ENCODE data around the gene ZBTB20.
A peak's percentile ranks its signal among the peaks of the same experiment; 100 is the strongest.

ZBTB20 gene

DNA sequence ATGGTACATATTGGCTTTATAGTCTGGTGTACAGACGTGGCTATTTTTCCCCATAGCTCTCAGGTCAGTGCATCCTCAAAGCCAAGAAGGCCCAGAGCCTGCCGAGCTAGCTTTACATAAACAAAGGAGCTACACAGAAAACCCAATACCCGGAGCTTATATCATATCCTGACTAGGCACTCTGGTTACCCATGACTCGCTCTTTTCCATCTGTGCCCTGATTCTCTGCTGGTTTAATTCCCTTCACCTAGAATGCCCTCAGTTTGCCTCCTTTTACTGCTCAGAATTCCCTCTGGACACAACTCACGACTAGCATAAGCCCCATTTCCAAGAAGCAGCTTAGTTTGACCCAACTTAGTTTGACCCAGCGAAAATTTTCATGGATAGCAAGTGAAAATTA is 742.5 kb downstream of the ZBTB20 start:
- DNase-seq (ENCODE audit: low spot score in 2 of 2) (no peak), ATAC-seq (replicated peaks; ENCODE audit: extremely low read depth, poor library complexity, severe bottlenecking) (no peak)
- no peak overlapping the region for H3K4me3 Mint-ChIP-seq
- H3K36me3 Mint-ChIP-seq (ENCODE audit: insufficient read depth), result peaks cover 2% of the 10 kb centered on the region
- no peaks in the 10 kb centered on the region for H3K9me3 Mint-ChIP-seq
- H3K27ac Mint-ChIP-seq (ENCODE audit: low read depth), result no peak overlapping the region
- no peaks in the 10 kb centered on the region for H3K4me1 Mint-ChIP-seq
- no peaks in the 10 kb centered on the region for H3K27me3 Mint-ChIP-seq

DNA sequence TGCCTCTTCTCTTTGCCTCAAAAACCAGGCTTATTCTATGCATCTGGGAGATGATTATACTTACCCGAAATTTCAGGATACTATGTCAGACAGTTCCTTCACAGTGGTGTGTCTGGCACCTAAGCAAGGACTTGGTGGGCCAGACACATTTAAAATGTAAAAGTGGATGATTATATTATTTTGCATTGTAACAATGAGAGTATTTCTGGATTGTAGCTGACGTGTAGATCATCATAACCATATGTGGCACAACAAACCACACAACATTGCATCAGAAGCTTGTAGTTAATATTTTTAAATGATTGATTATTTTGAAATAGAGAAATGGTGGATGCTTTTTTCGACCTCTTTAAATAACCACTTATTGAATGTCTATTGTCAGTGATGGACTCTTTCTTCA is 744.2 kb downstream of the ZBTB20 start:
- H3K4me3 Mint-ChIP-seq, result no peak overlapping the region
- no peaks in the 10 kb centered on the region for H3K27me3 Mint-ChIP-seq
- H3K36me3 Mint-ChIP-seq (ENCODE audit: insufficient read depth), result no peaks in the 10 kb centered on the region
- DNase-seq (ENCODE audit: low spot score in 2 of 2) (no peak), ATAC-seq (replicated peaks; ENCODE audit: extremely low read depth, poor library complexity, severe bottlenecking) (no peak)
- no peaks in the 10 kb centered on the region for H3K4me1 Mint-ChIP-seq
- H3K9me3 Mint-ChIP-seq, result no peaks in the 10 kb centered on the region
- H3K27ac Mint-ChIP-seq (ENCODE audit: low read depth), result no peak overlapping the region

DNA sequence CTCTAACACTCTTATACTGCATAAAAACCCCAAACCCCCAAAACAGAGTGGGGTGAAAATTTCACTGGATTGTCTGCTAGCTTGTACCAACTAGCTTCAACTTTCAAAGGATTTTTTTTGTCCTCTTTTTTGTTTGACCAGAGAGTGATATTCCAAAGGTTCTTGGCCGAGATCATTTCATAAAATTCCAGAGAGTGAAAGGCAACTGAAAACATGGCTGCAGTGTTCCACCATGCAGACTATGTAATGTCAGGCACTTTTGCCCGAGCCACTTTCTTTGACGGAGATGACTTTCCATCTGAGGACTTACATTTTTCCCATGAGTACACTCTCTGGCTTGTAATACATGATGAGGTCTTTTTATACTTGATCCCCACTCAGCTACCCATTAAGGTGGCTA is 745.7 kb downstream of the ZBTB20 start:
- Mint-ChIP-seq H3K4me1 (peaks cover 8% of the 10 kb centered on the region), H3K36me3 (ENCODE audit: insufficient read depth) (no peaks in the 10 kb centered on the region), H3K27ac (ENCODE audit: low read depth) (no peak overlapping the region), H3K27me3 (no peaks in the 10 kb centered on the region), H3K4me3 (no peak overlapping the region), H3K9me3 (no peaks in the 10 kb centered on the region)
- DNase-seq (ENCODE audit: low spot score in 2 of 2) (no peak), ATAC-seq (replicated peaks; ENCODE audit: extremely low read depth, poor library complexity, severe bottlenecking) (no peak)

DNA sequence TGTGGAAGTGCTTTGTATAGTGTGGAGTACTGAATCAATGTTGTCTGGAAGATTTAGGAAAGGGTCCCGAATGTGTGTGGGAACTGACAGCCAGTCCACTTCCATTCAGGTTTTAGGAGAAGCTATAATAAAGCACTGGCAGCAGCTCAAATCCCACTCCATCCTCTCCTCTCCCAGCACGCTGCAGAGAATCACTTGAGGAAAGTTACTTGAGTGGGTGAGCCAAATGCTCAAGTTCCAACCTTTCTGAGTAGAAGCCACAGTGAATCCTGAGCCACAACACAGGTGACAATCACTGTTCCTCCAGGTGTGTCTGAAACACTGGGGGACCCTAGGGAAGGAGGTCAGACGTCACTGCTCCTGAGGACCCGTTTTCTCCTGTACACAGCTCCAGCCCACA is 746.7 kb downstream of the ZBTB20 start:
- no peaks in the 10 kb centered on the region for H3K36me3 Mint-ChIP-seq (ENCODE audit: insufficient read depth)
- H3K4me3 Mint-ChIP-seq, result no peak overlapping the region

DNA sequence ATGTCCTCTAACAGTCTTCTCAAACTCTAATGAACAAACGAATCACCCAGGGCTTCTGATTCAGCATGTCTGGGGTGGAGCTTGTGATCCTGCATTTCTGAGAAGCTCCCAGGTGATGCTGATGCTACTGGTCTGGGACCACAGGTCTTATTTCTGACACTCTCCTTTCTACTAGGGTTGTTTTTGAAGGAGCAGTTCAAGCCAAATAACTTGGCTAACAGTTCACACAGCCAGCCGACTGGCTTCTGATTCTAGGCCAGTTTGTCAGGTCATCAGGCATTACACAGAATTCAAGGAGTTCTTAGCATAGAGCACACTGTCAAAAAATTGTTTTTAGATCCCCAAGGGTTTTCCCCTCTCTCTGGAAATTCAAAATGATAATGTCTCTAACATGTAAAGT is 752.5 kb downstream of the ZBTB20 start:
- no peaks in the 10 kb centered on the region for H3K9me3 Mint-ChIP-seq
- H3K4me3 Mint-ChIP-seq, result no peak overlapping the region
- no peak for DNase-seq (ENCODE audit: low spot score in 2 of 2)
- no peak overlapping the region for H3K27ac Mint-ChIP-seq (ENCODE audit: low read depth)
- ATAC-seq (replicated peaks; ENCODE audit: extremely low read depth, poor library complexity, severe bottlenecking), result no peak
- no peaks in the 10 kb centered on the region for H3K36me3 Mint-ChIP-seq (ENCODE audit: insufficient read depth)
- H3K27me3 Mint-ChIP-seq, result no peaks in the 10 kb centered on the region
- peaks cover 32% of the 10 kb centered on the region for H3K4me1 Mint-ChIP-seq

More for the DNA sequence above, 746.7 kb downstream of the ZBTB20 start:
- H3K27ac Mint-ChIP-seq (ENCODE audit: low read depth), result no peak overlapping the region
- no peak for DNase-seq (ENCODE audit: low spot score in 2 of 2)
- H3K9me3 Mint-ChIP-seq, result no peaks in the 10 kb centered on the region
- no peaks in the 10 kb centered on the region for H3K27me3 Mint-ChIP-seq
- peaks cover 8% of the 10 kb centered on the region for H3K4me1 Mint-ChIP-seq
- no peak for ATAC-seq (replicated peaks; ENCODE audit: extremely low read depth, poor library complexity, severe bottlenecking)

DNA sequence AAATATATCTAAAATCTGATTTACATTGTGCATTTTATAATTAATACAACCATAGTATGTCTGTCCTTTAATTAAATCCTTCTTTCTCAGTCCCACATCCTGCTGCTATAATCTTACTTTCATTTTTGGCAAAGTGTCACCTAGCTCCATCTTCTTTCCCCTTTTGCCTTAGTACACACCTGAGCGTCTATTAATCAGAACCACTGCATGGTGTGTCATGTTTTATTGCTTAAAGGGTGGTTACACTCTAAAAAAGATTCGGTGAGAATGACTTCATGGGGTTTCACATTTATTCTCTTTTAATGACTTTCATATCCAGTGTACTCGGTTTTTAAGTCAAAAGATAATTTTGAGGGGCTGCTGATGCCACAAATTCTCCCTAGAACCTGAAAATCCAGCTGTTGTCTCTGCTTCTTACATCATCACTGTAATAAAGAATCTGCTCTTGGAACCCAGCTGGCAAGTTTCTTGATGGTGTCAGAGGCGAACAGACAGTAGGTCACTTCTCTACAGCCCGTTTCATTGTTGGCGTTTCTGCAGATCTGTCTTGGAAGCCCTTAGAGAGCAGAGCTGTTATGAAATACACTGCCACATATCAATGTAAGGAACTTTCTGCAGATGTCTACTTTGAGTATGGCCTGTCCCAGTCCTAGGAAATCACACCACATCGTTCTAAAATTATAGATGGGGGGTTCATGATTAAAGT is 753.6 kb downstream of the ZBTB20 start:
- no peaks in the 10 kb centered on the region for H3K27me3 Mint-ChIP-seq
- H3K27ac Mint-ChIP-seq (ENCODE audit: low read depth), result no peak overlapping the region
- H3K9me3 Mint-ChIP-seq, result no peaks in the 10 kb centered on the region
- H3K4me1 Mint-ChIP-seq, result peaks cover 40% of the 10 kb centered on the region
- H3K4me3 Mint-ChIP-seq, result peak overlapping the region; percentile 1
- DNase-seq (ENCODE audit: low spot score in 2 of 2), result no peak
- ATAC-seq (replicated peaks; ENCODE audit: extremely low read depth, poor library complexity, severe bottlenecking), result peak; percentile 38
- peaks cover 2% of the 10 kb centered on the region for H3K36me3 Mint-ChIP-seq (ENCODE audit: insufficient read depth)

DNA sequence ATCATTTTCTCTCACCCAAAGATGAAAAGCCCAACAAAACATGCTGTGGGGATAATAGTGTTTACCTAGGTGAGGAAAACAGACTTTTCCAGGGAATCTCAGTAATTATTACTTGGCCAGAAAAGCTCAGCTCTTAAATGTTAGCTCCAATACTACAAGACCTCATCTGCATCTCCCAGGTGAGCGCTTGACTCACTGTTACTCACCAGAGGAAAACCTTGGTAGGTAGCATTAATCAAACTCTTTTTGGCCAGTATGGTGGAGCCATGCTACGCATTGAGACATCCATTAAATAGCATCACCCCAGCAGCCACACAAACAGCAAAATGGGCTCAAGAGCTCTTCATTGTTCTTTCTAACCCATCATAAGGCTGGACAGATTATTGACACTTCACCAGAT is 754.3 kb downstream of the ZBTB20 start:
- Mint-ChIP-seq H3K9me3 (no peaks in the 10 kb centered on the region), H3K36me3 (ENCODE audit: insufficient read depth) (peaks cover 2% of the 10 kb centered on the region), H3K4me1 (peaks cover 46% of the 10 kb centered on the region), H3K4me3 (no peak overlapping the region), H3K27ac (ENCODE audit: low read depth) (no peak overlapping the region), H3K27me3 (no peaks in the 10 kb centered on the region)
- DNase-seq (ENCODE audit: low spot score in 2 of 2) (no peak), ATAC-seq (replicated peaks; ENCODE audit: extremely low read depth, poor library complexity, severe bottlenecking) (no peak)

DNA sequence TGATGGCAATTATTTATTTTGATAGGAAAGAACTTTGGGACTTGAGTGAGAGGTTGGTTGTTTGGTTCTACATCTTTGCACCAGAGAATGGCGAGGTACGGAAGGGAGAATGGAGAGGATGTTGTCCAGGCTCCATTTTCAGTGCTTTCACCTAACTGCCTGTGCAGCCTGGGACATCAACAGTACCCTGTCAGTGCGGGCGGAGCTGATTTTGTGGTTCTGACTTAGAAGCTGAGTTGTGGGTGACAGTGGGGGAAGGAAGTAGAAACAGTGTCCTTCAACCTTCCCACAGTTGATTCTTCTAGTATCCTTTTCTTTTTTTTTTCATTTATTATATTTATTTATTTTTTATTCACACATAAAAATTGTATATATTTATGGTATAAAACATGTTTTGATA is 757.9 kb downstream of the ZBTB20 start:
- no peaks in the 10 kb centered on the region for H3K9me3 Mint-ChIP-seq
- H3K4me3 Mint-ChIP-seq, result peak overlapping the region; percentile 46
- H3K27ac Mint-ChIP-seq (ENCODE audit: low read depth), result peak overlapping the region; percentile 14
- H3K36me3 Mint-ChIP-seq (ENCODE audit: insufficient read depth), result peaks cover 2% of the 10 kb centered on the region
- H3K27me3 Mint-ChIP-seq, result no peaks in the 10 kb centered on the region
- ATAC-seq (replicated peaks; ENCODE audit: extremely low read depth, poor library complexity, severe bottlenecking) (peak; percentile 92), DNase-seq (ENCODE audit: low spot score in 2 of 2) (peak in 1 of 2 donors; percentile 36)
- H3K4me1 Mint-ChIP-seq, result peaks cover 37% of the 10 kb centered on the region

DNA sequence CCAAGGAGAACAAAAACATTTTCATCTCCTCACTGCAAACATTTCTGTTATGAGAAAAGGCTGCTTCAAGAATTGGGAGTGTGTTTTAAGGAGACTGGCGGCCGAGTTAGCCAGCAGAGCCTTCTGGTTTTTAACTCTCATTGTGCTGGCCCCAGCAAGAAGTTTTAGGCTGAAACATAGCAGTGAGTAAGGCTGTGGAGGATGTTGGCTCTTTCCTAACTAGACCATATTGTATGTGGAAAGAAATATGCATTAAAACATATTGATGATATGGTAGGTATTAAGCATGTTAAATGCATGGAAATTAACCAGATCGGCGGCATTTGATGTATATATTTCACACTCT is 762.6 kb downstream of the ZBTB20 start:
- Mint-ChIP-seq H3K4me1 (peaks cover 13% of the 10 kb centered on the region), H3K27me3 (no peaks in the 10 kb centered on the region), H3K4me3 (no peak overlapping the region), H3K36me3 (ENCODE audit: insufficient read depth) (peaks cover 11% of the 10 kb centered on the region), H3K9me3 (no peaks in the 10 kb centered on the region), H3K27ac (ENCODE audit: low read depth) (no peak overlapping the region)
- ATAC-seq (replicated peaks; ENCODE audit: extremely low read depth, poor library complexity, severe bottlenecking) (no peak), DNase-seq (ENCODE audit: low spot score in 2 of 2) (no peak)

DNA sequence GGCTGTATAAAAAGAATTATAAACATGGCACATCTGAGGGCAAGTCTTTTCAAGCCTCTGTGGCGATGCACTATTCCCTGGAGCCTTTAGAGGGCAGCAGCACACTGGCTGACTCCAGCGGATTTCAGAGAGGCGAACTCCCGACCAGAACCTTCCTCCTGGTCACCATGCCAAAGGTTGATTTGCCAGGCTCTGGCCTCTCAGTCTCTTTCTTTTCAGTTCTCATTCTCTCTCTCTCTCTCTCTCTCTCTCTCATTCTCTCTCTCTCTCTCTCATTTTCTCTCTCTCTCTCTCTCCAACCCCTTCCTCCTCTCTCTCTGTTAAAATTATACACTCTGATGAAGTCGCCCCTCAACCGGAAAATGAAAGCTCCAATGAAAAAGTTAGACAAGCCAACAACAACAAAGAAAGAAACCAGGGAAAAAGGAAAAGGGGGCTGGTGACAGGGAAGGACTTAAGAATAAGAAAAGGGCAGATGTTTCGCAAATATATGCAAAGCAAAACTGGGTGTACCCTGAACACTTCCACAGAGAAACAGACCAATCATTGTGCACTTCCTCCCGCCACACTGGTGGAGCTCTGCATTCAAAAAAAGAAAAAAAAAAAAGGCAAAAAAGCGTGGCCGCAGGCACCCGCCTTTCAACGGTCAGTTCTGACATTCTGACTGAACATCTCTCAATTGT is 763.1 kb downstream of the ZBTB20 start:
- Mint-ChIP-seq H3K27me3 (no peaks in the 10 kb centered on the region), H3K36me3 (ENCODE audit: insufficient read depth) (peaks cover 9% of the 10 kb centered on the region), H3K4me1 (peaks cover 10% of the 10 kb centered on the region), H3K9me3 (no peaks in the 10 kb centered on the region), H3K27ac (ENCODE audit: low read depth) (no peak overlapping the region), H3K4me3 (no peak overlapping the region)
- peak; percentile 41 to 49 for DNase-seq (ENCODE audit: low spot score in 2 of 2)
- ATAC-seq (replicated peaks; ENCODE audit: extremely low read depth, poor library complexity, severe bottlenecking), result peak; percentile 83

DNA sequence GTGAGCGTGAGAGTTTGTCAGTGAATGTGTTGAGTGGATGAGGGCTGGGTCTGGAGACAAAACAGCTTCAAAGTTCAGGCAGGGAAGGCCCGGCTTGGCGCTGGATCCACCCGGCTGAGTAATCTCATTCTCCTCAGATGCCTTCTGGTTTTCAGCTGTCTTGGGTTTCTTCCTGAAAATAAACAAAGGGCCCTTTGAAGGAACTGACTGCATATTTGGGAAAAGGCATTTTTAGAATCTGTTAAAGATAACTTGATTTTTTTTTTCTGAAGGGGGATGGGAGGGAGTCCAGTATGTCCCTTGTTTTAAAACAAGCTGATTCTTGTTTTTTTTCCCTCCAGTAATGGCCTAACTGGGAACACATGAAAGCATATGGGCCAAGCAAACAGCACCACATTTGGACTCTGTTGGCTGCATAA is 766.8 kb downstream of the ZBTB20 start:
- no peak overlapping the region for H3K27ac Mint-ChIP-seq (ENCODE audit: low read depth)
- ATAC-seq (replicated peaks; ENCODE audit: extremely low read depth, poor library complexity, severe bottlenecking), result no peak
- peaks cover 17% of the 10 kb centered on the region for H3K36me3 Mint-ChIP-seq (ENCODE audit: insufficient read depth)
- no peaks in the 10 kb centered on the region for H3K4me1 Mint-ChIP-seq
- no peak overlapping the region for H3K4me3 Mint-ChIP-seq
- no peaks in the 10 kb centered on the region for H3K9me3 Mint-ChIP-seq
- no peaks in the 10 kb centered on the region for H3K27me3 Mint-ChIP-seq
- DNase-seq (ENCODE audit: low spot score in 2 of 2), result no peak

DNA sequence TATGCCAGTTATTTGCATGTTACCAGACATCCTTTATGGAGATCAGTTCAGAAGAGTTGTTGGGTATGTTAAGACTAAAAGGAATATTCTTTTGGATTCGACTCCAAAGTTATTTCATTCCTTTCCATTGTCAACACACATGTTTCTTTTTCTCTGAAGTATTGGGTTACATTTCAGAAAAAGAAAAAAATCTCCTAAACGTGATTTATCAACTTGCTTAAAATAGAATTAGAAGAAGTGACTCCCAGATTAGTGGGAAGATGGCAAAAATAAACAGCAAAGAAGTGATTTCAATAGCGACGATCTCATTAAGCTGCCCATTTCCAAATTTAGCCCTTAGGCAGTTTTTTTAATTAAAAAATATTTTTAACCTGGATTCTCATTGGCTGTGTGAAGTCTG is 767.8 kb downstream of the ZBTB20 start:
- no peak for ATAC-seq (replicated peaks; ENCODE audit: extremely low read depth, poor library complexity, severe bottlenecking)
- H3K27ac Mint-ChIP-seq (ENCODE audit: low read depth), result no peak overlapping the region
- no peaks in the 10 kb centered on the region for H3K27me3 Mint-ChIP-seq
- H3K4me1 Mint-ChIP-seq, result no peaks in the 10 kb centered on the region
- H3K4me3 Mint-ChIP-seq, result no peak overlapping the region
- H3K9me3 Mint-ChIP-seq, result no peaks in the 10 kb centered on the region
- DNase-seq (ENCODE audit: low spot score in 2 of 2), result no peak
- peaks cover 19% of the 10 kb centered on the region for H3K36me3 Mint-ChIP-seq (ENCODE audit: insufficient read depth)

DNA sequence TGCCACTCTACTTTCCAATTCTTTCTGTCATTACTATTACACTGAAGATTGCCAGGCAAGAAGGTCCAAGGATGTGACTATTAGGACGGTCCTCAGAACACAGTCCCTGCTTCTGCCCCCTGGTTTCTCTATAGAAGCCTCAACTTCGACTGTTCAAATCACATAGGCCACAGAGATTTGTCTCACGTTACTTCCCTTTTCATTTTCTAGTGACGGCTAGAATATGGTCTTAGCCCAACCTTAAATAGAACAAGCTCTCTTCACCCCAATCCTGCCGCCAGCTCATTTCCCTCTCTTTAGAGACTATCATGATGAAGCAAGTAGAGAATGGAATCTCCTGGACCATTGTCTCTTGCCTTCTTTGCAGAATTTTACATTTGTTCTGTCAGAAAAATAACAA is 768.3 kb downstream of the ZBTB20 start:
- no peaks in the 10 kb centered on the region for H3K9me3 Mint-ChIP-seq
- DNase-seq (ENCODE audit: low spot score in 2 of 2) (no peak), ATAC-seq (replicated peaks; ENCODE audit: extremely low read depth, poor library complexity, severe bottlenecking) (no peak)
- no peaks in the 10 kb centered on the region for H3K27me3 Mint-ChIP-seq
- peaks cover 15% of the 10 kb centered on the region for H3K36me3 Mint-ChIP-seq (ENCODE audit: insufficient read depth)
- no peak overlapping the region for H3K27ac Mint-ChIP-seq (ENCODE audit: low read depth)
- H3K4me1 Mint-ChIP-seq, result no peaks in the 10 kb centered on the region
- H3K4me3 Mint-ChIP-seq, result no peak overlapping the region
